GM12878 (cell line): ENCODE results near the gene ARHGAP15. TPM values are rescaled to one million over a fixed set of nuclear protein-coding genes. Genes with fewer than 3 reads are reported as not detected.

ENCODE experiments used
- ATAC-seq: fragments of 200-7000 bp; cut with Tn5 transposase; 3 replicates; pipeline ENCODE4 v1.9.1; 2020; ENCODE audit warnings: mild to moderate bottlenecking, moderate library complexity
- BruUV-seq: library from RNA; stranded (reverse); fragments of 400-500 nt; replicated peaks from 2 replicates; lab custom pipeline; 2021; lab: Mats Ljungman, UMichigan
- CTCF ChIA-PET: fragments of 300-600 bp; sonication (Branson Sonifier 250); formaldehyde crosslinking; extraction: SDS; loops from one replicate; lab custom pipeline; 2021; ENCODE audit warnings: inconsistent platforms; lab: Yijun Ruan, JAX
- POLR2A ChIA-PET: fragments of 350-600 bp; formaldehyde crosslinking; extraction: SDS; loops from one replicate; lab custom pipeline; 2021; ENCODE audit warnings: inconsistent platforms; lab: Charles Lee
- RAD21 ChIA-PET: fragments of 300-600 bp; sonication (Branson Sonifier 250); formaldehyde crosslinking; loops from one replicate; lab custom pipeline; 2023; ENCODE audit warnings: antibody characterized with exemption; ENCODE audit not compliant: unreplicated experiment; lab: Charles Lee
- SMC1A ChIA-PET: fragments of 300-600 bp; sonication (Branson Sonifier 250); formaldehyde crosslinking; loops from one replicate; lab custom pipeline; 2023; ENCODE audit not compliant: unreplicated experiment, uncharacterized antibody; lab: Charles Lee
- DNase-seq: peaks from one replicate; pipeline ENCODE4 v3.0.0-alpha.2; 2011; ENCODE audit warnings: low read depth, low spot score
- FAIRE-seq: peaks from 3 replicates; lab custom pipeline; 2011; peaks lifted over from hg19 to GRCh38; lab: Jason Lieb, UNC
- H2AFZ ChIP-seq: 2 replicates; pipeline ENCODE4 v1.6.0; 2011; ENCODE audit warnings: low read depth, low read length, control low read depth; ENCODE audit not compliant: control insufficient read depth
- H3K27ac ChIP-seq: 2 replicates; pipeline ENCODE4 v1.5.1; 2011; ENCODE audit warnings: control low read depth; ENCODE audit not compliant: control insufficient read depth, insufficient read depth
- H3K27me3 ChIP-seq, 2 experiments: replicated peaks in 1 of 2; 2 replicates each; pipeline versions ENCODE4 v1.6.0 to v1.6.1; 2011; ENCODE audit warnings: low read length in 1 of 2; ENCODE audit not compliant: control insufficient read depth in 2 of 2, insufficient read depth in 2 of 2
- H3K36me3 ChIP-seq, 2 experiments: 2 replicates each; pipeline ENCODE4 v1.5.1; 2011; ENCODE audit warnings: low read length in 1 of 2; ENCODE audit not compliant: control insufficient read depth in 2 of 2, insufficient read depth in 2 of 2
- H3K4me1 ChIP-seq: 2 replicates; pipeline ENCODE4 v1.6.1; 2011; ENCODE audit warnings: mild to moderate bottlenecking, low read length, moderate library complexity, mixed read lengths; ENCODE audit not compliant: control insufficient read depth, insufficient read depth
- H3K4me2 ChIP-seq: 2 replicates; pipeline ENCODE4 v1.6.0; 2011; ENCODE audit warnings: control low read depth; ENCODE audit not compliant: control insufficient read depth, insufficient read depth
- H3K4me3 ChIP-seq: fragments of 200-600 bp; sonication (generic); 2 replicates; pipeline ENCODE4 v1.5.1; 2016
- H3K79me2 ChIP-seq: 2 replicates; pipeline ENCODE4 v1.6.0; 2011; ENCODE audit warnings: low read length; ENCODE audit not compliant: control insufficient read depth, insufficient read depth
- H3K9ac ChIP-seq: 2 replicates; pipeline ENCODE4 v1.8.0; 2011; ENCODE audit warnings: low read length, control low read depth, mixed read lengths; ENCODE audit not compliant: control insufficient read depth, insufficient read depth
- H3K9me3 ChIP-seq: replicated peaks from 3 replicates; pipeline ENCODE4 v1.5.1; 2011; ENCODE audit warnings: mild to moderate bottlenecking, low read length; ENCODE audit not compliant: control insufficient read depth, insufficient read depth
- H4K20me1 ChIP-seq: 2 replicates; pipeline ENCODE4 v1.6.0; 2011; ENCODE audit not compliant: control insufficient read depth, insufficient read depth
- BCLAF1 ChIP-seq: fragments of 450-650 bp; IDR thresholded peaks from 2 replicates; pipeline ENCODE4 v1.6.1; 2017; ENCODE audit warnings: antibody characterized with exemption, mild to moderate bottlenecking, moderate library complexity
- CEBPB ChIP-seq, 2 experiments: fragments of 150-350 bp in 1 of 2; IDR thresholded peaks; 2 replicates each; pipeline ENCODE4 v1.6.1; 2012 to 2014; ENCODE audit warnings: low read depth in 2 of 2, low read length in 2 of 2, borderline replicate concordance in 1 of 2, inconsistent platforms in 1 of 2
- CHD1 ChIP-seq: IDR thresholded peaks from 2 replicates; pipeline ENCODE4 v1.6.1; 2012; ENCODE audit warnings: low read depth, low read length, improper control_type of control experiment
- EGR1 ChIP-seq, 2 experiments: IDR thresholded peaks; 1 replicate in 1 of 2; 2 replicates in 1 of 2; pipeline ENCODE4 v1.6.1; 2011 to 2012; ENCODE audit warnings: low read depth in 2 of 2, low read length in 2 of 2, borderline replicate concordance in 1 of 2, mild to moderate bottlenecking in 1 of 2, moderate library complexity in 1 of 2
- HDAC2 ChIP-seq: fragments of 200-600 bp; sonication (generic); IDR thresholded peaks from 2 replicates; pipeline ENCODE4 v1.6.1; 2017
- MYC ChIP-seq: IDR thresholded peaks from 2 replicates; pipeline ENCODE4 v1.6.1; 2011; ENCODE audit warnings: mild to moderate bottlenecking, low read length, moderate library complexity, inconsistent platforms; ENCODE audit not compliant: insufficient read depth, insufficient replicate concordance, insufficient read length, severe bottlenecking
- NFXL1 ChIP-seq: fragments of 450-650 bp; IDR thresholded peaks from 2 replicates; pipeline ENCODE4 v1.6.1; 2017; ENCODE audit warnings: antibody characterized with exemption, mild to moderate bottlenecking, borderline replicate concordance
- NR2C2 ChIP-seq: IDR thresholded peaks from 2 replicates; pipeline ENCODE4 v1.6.1; 2011; ENCODE audit warnings: borderline replicate concordance, low read depth; ENCODE audit not compliant: control insufficient read depth, insufficient read length
- NR2F1 ChIP-seq: fragments of 450-650 bp; conservative IDR thresholded peaks from 2 replicates; pipeline ENCODE4 v1.6.1; 2017; ENCODE audit warnings: mild to moderate bottlenecking
- PBX3 ChIP-seq: IDR thresholded peaks from 2 replicates; pipeline ENCODE4 v1.6.1; 2011; ENCODE audit warnings: mild to moderate bottlenecking, low read depth, low read length, moderate library complexity; ENCODE audit not compliant: insufficient replicate concordance
- RAD21 ChIP-seq: IDR thresholded peaks from 2 replicates; pipeline ENCODE4 v1.6.1; 2011; ENCODE audit warnings: mild to moderate bottlenecking, low read depth, low read length, moderate library complexity; ENCODE audit not compliant: insufficient read depth
- RFX5 ChIP-seq: IDR thresholded peaks from 2 replicates; pipeline ENCODE4 v1.6.1; 2011; ENCODE audit warnings: low read depth, low read length, improper control_type of control experiment
- SRF ChIP-seq, 2 experiments: IDR thresholded peaks; 2 replicates each; pipeline ENCODE4 v1.6.1; 2011; ENCODE audit warnings: low read depth in 2 of 2, low read length in 2 of 2, mild to moderate bottlenecking in 1 of 2, moderate library complexity in 1 of 2
- STAT3 ChIP-seq: IDR thresholded peaks from 2 replicates; pipeline ENCODE4 v1.6.1; 2011; ENCODE audit warnings: low read depth, low read length, improper control_type of control experiment
- TCF12 ChIP-seq: IDR thresholded peaks from 2 replicates; pipeline ENCODE4 v1.6.1; 2011; ENCODE audit warnings: low read depth, mild to moderate bottlenecking, low read length
- WRNIP1 ChIP-seq: IDR thresholded peaks from 2 replicates; pipeline ENCODE4 v1.6.1; 2011; ENCODE audit warnings: low read depth, low read length, improper control_type of control experiment, borderline replicate concordance
- WGBS: methylation state at CpG from one replicate; pipeline ENCODE4 v1.1.6; 2016; ENCODE audit warnings: low lambda C conversion rate; ENCODE audit not compliant: insufficient replicate concordance, insufficient coverage; ENCODE audit errors: missing lambda C conversion rate; 5-methylcytosine and 5-hydroxymethylcytosine counted together
- in situ Hi-C: fragments of 300-500 bp; cut with MboI; formaldehyde crosslinking; loops from 9 replicates; pipeline ENCODE4 v1.14.3; 2018; ENCODE audit warnings: mixed read lengths
- intact Hi-C: fragments of 100-400 bp; cut with micrococcal nuclease; formaldehyde crosslinking; loops from one replicate; pipeline ENCODE4 v1.14.2; 2022; ENCODE audit not compliant: unreplicated experiment
- polyA plus RNA-seq, 11 experiments: library from polyadenylated mRNA; depleted of rRNA in 4 of 11; unstranded in 6 of 11; stranded (reverse) in 5 of 11; fragments of >200 nt; fragmentation: Nextera tagmentation in 4 of 11; fragmentation: Illumina TruSeq in 1 of 11; extraction: Ambion mirVana in 4 of 11; extraction: Trizol in 1 of 11; gene quantifications; 1 replicate in 1 of 11; 2 replicates in 10 of 11; pipeline versions ENCODE4 v1.2.1 to v1.2.3, GENCODE V29; 2011 to 2016; ENCODE audit warnings: inconsistent platforms in 2 of 11, missing spikeins in 2 of 11, low read depth in 1 of 11
- total RNA-seq, 4 experiments: library from RNA; depleted of rRNA in 3 of 4; stranded (reverse); fragments of >200 nt in 3 of 4; fragmentation: Illumina TruSeq in 1 of 4; extraction: Trizol in 1 of 4; gene quantifications; 2 replicates each; pipeline versions ENCODE4 v1.2.1 to v1.2.3, GENCODE V29; 2013 to 2021
- TF ChIP-seq, protein P1 (sequence below): fragments of 450-650 bp; conservative IDR thresholded peaks from 2 replicates; pipeline ENCODE4 v1.6.1; 2017; ENCODE audit warnings: mild to moderate bottlenecking, moderate library complexity
- TF ChIP-seq, protein P2 (sequence below): IDR thresholded peaks from 2 replicates; pipeline ENCODE4 v1.6.1; 2011; ENCODE audit warnings: borderline replicate concordance, low read depth, mild to moderate bottlenecking, moderate library complexity, mixed read lengths, low read length; ENCODE audit not compliant: insufficient read depth; ENCODE audit errors: extremely low read length

The ARHGAP15 gene
- total and polyA plus RNA-seq, 10 of the 15 experiments (the other 5 are each of a cell fraction or from before 2014, with no cell fraction given) = 38.0 to 92.6 (median 66.7) TPM

GRCh38 chr2:143807671-143808070 is 678.5 kb downstream of the ARHGAP15 start:
- CTCF ChIA-PET = no interaction called here
- FAIRE-seq = no peak
- 94% methylated on average over 1 of the region's 1 CpG for WGBS
- TF ChIP-seq, protein P1, sequence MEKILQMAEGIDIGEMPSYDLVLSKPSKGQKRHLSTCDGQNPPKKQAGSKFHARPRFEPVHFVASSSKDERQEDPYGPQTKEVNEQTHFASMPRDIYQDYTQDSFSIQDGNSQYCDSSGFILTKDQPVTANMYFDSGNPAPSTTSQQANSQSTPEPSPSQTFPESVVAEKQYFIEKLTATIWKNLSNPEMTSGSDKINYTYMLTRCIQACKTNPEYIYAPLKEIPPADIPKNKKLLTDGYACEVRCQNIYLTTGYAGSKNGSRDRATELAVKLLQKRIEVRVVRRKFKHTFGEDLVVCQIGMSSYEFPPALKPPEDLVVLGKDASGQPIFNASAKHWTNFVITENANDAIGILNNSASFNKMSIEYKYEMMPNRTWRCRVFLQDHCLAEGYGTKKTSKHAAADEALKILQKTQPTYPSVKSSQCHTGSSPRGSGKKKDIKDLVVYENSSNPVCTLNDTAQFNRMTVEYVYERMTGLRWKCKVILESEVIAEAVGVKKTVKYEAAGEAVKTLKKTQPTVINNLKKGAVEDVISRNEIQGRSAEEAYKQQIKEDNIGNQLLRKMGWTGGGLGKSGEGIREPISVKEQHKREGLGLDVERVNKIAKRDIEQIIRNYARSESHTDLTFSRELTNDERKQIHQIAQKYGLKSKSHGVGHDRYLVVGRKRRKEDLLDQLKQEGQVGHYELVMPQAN = no peak
- TF ChIP-seq TCF12 (no peak), WRNIP1 (no peak), HDAC2 (no peak), CEBPB (IDR thresholded peaks at IDR 0.05; ENCODE audit: borderline replicate concordance in 1 of 2, low read depth in 2 of 2, low read length in 2 of 2) (no peak), NFXL1 (no peak), PBX3 (no peak), STAT3 (no peak), MYC (no peak), CHD1 (no peak), NR2C2 (no peak), EGR1 (IDR thresholded peaks at IDR 0.05; ENCODE audit: borderline replicate concordance in 1 of 2, low read depth in 2 of 2, low read length in 2 of 2) (no peak), SRF (IDR thresholded peaks at IDR 0.05; ENCODE audit: low read depth in 2 of 2, low read length in 2 of 2) (no peak), NR2F1 (no peak), RFX5 (no peak), RAD21 (no peak), BCLAF1 (no peak)
- TF ChIP-seq, protein P2, sequence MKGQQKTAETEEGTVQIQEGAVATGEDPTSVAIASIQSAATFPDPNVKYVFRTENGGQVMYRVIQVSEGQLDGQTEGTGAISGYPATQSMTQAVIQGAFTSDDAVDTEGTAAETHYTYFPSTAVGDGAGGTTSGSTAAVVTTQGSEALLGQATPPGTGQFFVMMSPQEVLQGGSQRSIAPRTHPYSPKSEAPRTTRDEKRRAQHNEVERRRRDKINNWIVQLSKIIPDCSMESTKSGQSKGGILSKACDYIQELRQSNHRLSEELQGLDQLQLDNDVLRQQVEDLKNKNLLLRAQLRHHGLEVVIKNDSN = no peak

More at GRCh38 chr2:143807671-143808070, 678.5 kb downstream of the ARHGAP15 start:
- ChIA-PET RAD21 (no interaction called here), POLR2A (no interaction called here), SMC1A (interaction anchor here (1.3 kb wide), 1 partner anchor 16 kb away, joined by 4 read pairs; no protein-coding TSS in a partner anchor)
- Histone ChIP-seq H3K4me2 (no peak overlapping the region), H3K27me3 (no peaks in the 10 kb centered on the region), H3K4me1 (peaks cover 7% of the 10 kb centered on the region), H3K27ac (no peak overlapping the region), H3K36me3 (no peaks in the 10 kb centered on the region), H3K9me3 (no peaks in the 10 kb centered on the region), H2AFZ (no peak overlapping the region), H3K9ac (no peak overlapping the region), H4K20me1 (no peaks in the 10 kb centered on the region), H3K79me2 (no peaks in the 10 kb centered on the region), H3K4me3 (no peak overlapping the region)
- ATAC-seq (no peak), DNase-seq (no peak)
- in situ Hi-C loops = no loop called here
- intact Hi-C loops = no loop called here
- no TSS peak for BruUV-seq
